ENCODE data around the gene CTU2. TPM values are rescaled to one million over a fixed set of nuclear protein-coding genes. Genes with fewer than 3 reads are reported as not detected.

The CTU2 gene
- total RNA-seq, 2 donors from 2014 or later = 5.7 to 10.2 TPM

GRCh38 chr16:88678224-88678979, 27.9 kb upstream of the CTU2 start:
- 62 to 88% methylated on average over 4 to 31 of the region's 32 CpGs for WGBS, 2 donors

GRCh38 chr16:88680554-88681083, 25.7 kb upstream of the CTU2 start:
- H3K4me3 ChIP-seq = no peak overlapping the region
- ATAC-seq (no peak), DNase-seq (no peak)
- H3K36me3 ChIP-seq (replicated peaks in 1 of 2; ENCODE audit: insufficient read depth in 1 of 2, low read depth in 2 of 2) = no peaks in the 10 kb centered on the region
- peaks cover 11% of the 10 kb centered on the region for H3K4me1 ChIP-seq
- H3K27ac ChIP-seq = no peak overlapping the region
- TF ChIP-seq POLR2A (IDR thresholded peaks at IDR 0.05) = no peak
- no peak for TF ChIP-seq CTCF (IDR thresholded peaks at IDR 0.05)
- 86 to 93% methylated on average over 5 of the region's 5 CpGs for WGBS, 2 donors
- intact Hi-C loops (cut with DNase I) = loop anchor here (10.0 kb wide), 1 partner anchor 66 kb away; no protein-coding TSS in a partner anchor
- H3K9me3 ChIP-seq = no peaks in the 10 kb centered on the region
- no peaks in the 10 kb centered on the region for H3K27me3 ChIP-seq

More at GRCh38 chr16:88678224-88678979, 27.9 kb upstream of the CTU2 start:
- H3K36me3 ChIP-seq (replicated peaks in 1 of 2; ENCODE audit: insufficient read depth in 1 of 2, low read depth in 2 of 2) = no peaks in the 10 kb centered on the region
- no peaks in the 10 kb centered on the region for H3K9me3 ChIP-seq
- DNase-seq = no peak
- intact Hi-C loops (cut with DNase I) = no loop called here
- TF ChIP-seq CTCF (IDR thresholded peaks at IDR 0.05) = no peak
- TF ChIP-seq POLR2A (IDR thresholded peaks at IDR 0.05) = no peak
- H3K4me3 ChIP-seq = no peak overlapping the region
- no peak for ATAC-seq
- no peaks in the 10 kb centered on the region for H3K4me1 ChIP-seq
- no peaks in the 10 kb centered on the region for H3K27me3 ChIP-seq
- H3K27ac ChIP-seq = no peak overlapping the region

- TF ChIP-seq POLR2A (IDR thresholded peaks at IDR 0.05) = no peak
- TF ChIP-seq CTCF (IDR thresholded peaks at IDR 0.05) = peak; percentile 17 to 55 (median 44)
- Histone ChIP-seq H3K27me3 (no peaks in the 10 kb centered on the region), H3K4me3 (no peak overlapping the region), H3K27ac (no peak overlapping the region), H3K9me3 (no peaks in the 10 kb centered on the region), H3K4me1 (peaks cover 17% of the 10 kb centered on the region), H3K36me3 (replicated peaks in 1 of 2; ENCODE audit: insufficient read depth in 1 of 2, low read depth in 2 of 2) (no peaks in the 10 kb centered on the region)
- intact Hi-C loops (cut with DNase I) = loop anchor here (10.0 kb wide), 1 partner anchor 66 kb away; no protein-coding TSS in a partner anchor
- DNase-seq (peak; percentile 50 to 69 (median 58)), ATAC-seq (peak; percentile 41)
- 47 to 67% methylated on average over 15 to 27 of the region's 31 CpGs for WGBS, 2 donors
Observed at GRCh38 chr16:88681084-88681680, 25.1 kb upstream of the CTU2 start.

- no peak overlapping the region for H3K4me3 ChIP-seq
- peak overlapping the region in 2 of 4 donors; percentile 24 to 47 for H3K27ac ChIP-seq
Observed at GRCh38 chr16:88681709-88682451, 24.4 kb upstream of the CTU2 start.

More at GRCh38 chr16:88681709-88682451, 24.4 kb upstream of the CTU2 start:
- Histone ChIP-seq H3K36me3 (replicated peaks in 1 of 2; ENCODE audit: insufficient read depth in 1 of 2, low read depth in 2 of 2) (no peaks in the 10 kb centered on the region), H3K4me1 (peaks cover 22% of the 10 kb centered on the region), H3K27me3 (no peaks in the 10 kb centered on the region), H3K9me3 (no peaks in the 10 kb centered on the region)
- 57 to 64% methylated on average over 18 to 21 of the region's 21 CpGs for WGBS, 2 donors
- DNase-seq (peak in 2 of 4 donors; percentile 36 to 72), ATAC-seq (no peak)
- TF ChIP-seq CTCF (IDR thresholded peaks at IDR 0.05) = no peak
- TF ChIP-seq POLR2A (IDR thresholded peaks at IDR 0.05) = peak in 1 of 3 donors; percentile 12
- intact Hi-C loops (cut with DNase I) = loop anchor here (10.0 kb wide), 1 partner anchor 67 kb away; no protein-coding TSS in a partner anchor
